OCI-LY3 (cell line): ENCODE measurements around the gene CUL2.

Experiments used
- H2AFZ ChIP-seq: fragments of 200-600, 300-600 bp; shearing (Covaris generic); 2 replicates; pipeline ENCODE4 v1.6.0; 2014; ENCODE audit warnings: antibody characterized with exemption, low read depth, low read length
- H3K27ac ChIP-seq: fragments of 200-600, 300-600 bp; sonication (generic); 2 replicates; pipeline ENCODE4 v1.5.1; 2014; ENCODE audit warnings: mild to moderate bottlenecking, low read length, moderate library complexity, mixed read lengths
- H3K27me3 ChIP-seq: fragments of 200-600, 300-600 bp; sonication (generic); 2 replicates; pipeline ENCODE4 v1.6.1; 2014; ENCODE audit warnings: low read depth, low read length, mixed read lengths
- H3K36me3 ChIP-seq: fragments of 200-600, 300-600 bp; sonication (generic); replicated peaks from 2 replicates; pipeline ENCODE3; 2014; ENCODE audit warnings: low read depth, low read length, mixed read lengths
- H3K4me1 ChIP-seq: fragments of 300-600, 200-600 bp; sonication (generic); 2 replicates; pipeline ENCODE4 v1.6.1; 2014; ENCODE audit warnings: low read length, mixed read lengths
- H3K4me2 ChIP-seq: fragments of 200-600, 300-600 bp; sonication (generic); 2 replicates; pipeline ENCODE4 v1.6.1; 2014; ENCODE audit warnings: low read length, mixed read lengths
- H3K4me3 ChIP-seq: fragments of 300-600, 200-600 bp; sonication (generic); 2 replicates; pipeline ENCODE4 v1.5.1; 2014; ENCODE audit warnings: antibody characterized with exemption, mild to moderate bottlenecking, low read length, moderate library complexity
- H3K79me2 ChIP-seq: fragments of 300-600, 200-600 bp; shearing (Covaris generic); 2 replicates; pipeline ENCODE4 v1.6.1; 2014; ENCODE audit warnings: mild to moderate bottlenecking, low read length, mixed read lengths
- H3K9ac ChIP-seq: fragments of 300-600, 200-600 bp; shearing (Covaris generic); 2 replicates; pipeline ENCODE4 v1.6.0; 2014; ENCODE audit warnings: mild to moderate bottlenecking, low read length, moderate library complexity
- H3K9me3 ChIP-seq: fragments of 200-600, 300-600 bp; shearing (Covaris generic); 2 replicates; pipeline ENCODE4 v1.6.1; 2014; ENCODE audit warnings: low read length, mixed read lengths; ENCODE audit not compliant: insufficient read depth
- H4K20me1 ChIP-seq: fragments of 200-600, 300-600 bp; sonication (generic); 2 replicates; pipeline ENCODE4 v1.6.1; 2016; ENCODE audit warnings: low read length, mixed read lengths; ENCODE audit not compliant: insufficient read depth
- EZH2phosphoT487 ChIP-seq: fragments of 200-600 bp; shearing (Covaris generic); IDR thresholded peaks from 2 replicates; pipeline ENCODE4 v1.6.1; 2018; ENCODE audit warnings: antibody characterized with exemption, mixed run types, low read depth
- TF ChIP-seq, protein P1 (sequence below): fragments of 200-600, 300-600 bp; sonication (generic); IDR thresholded peaks from 2 replicates; pipeline ENCODE4 v1.5.1; 2014; ENCODE audit warnings: antibody characterized with exemption, low read length, low read depth

Gene CUL2

DNA sequence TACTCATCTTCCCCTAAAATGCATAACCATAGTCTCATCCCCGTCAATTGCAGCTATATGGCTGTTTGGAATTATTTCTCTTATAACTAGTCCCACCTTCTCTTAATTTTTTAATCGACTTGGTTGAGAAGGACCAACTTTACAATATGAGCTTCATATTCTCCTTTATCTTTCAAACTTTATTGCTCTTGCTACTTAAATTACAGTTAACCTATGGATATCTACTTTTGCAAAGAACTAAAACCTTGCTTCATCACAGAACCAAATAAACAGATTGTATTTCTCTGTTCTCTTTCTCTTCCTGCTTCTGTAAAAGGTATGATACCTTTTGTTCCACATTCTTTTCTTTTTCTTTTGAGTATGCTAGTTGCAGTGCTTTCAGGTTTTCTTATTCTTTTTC, 42.6 kb upstream of the CUL2 start:
- peaks cover 31% of the 10 kb centered on the region for H3K79me2 ChIP-seq
- TF ChIP-seq, protein P1, sequence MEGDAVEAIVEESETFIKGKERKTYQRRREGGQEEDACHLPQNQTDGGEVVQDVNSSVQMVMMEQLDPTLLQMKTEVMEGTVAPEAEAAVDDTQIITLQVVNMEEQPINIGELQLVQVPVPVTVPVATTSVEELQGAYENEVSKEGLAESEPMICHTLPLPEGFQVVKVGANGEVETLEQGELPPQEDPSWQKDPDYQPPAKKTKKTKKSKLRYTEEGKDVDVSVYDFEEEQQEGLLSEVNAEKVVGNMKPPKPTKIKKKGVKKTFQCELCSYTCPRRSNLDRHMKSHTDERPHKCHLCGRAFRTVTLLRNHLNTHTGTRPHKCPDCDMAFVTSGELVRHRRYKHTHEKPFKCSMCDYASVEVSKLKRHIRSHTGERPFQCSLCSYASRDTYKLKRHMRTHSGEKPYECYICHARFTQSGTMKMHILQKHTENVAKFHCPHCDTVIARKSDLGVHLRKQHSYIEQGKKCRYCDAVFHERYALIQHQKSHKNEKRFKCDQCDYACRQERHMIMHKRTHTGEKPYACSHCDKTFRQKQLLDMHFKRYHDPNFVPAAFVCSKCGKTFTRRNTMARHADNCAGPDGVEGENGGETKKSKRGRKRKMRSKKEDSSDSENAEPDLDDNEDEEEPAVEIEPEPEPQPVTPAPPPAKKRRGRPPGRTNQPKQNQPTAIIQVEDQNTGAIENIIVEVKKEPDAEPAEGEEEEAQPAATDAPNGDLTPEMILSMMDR, result no peak
- TF ChIP-seq EZH2phosphoT487, result no peak
- H2AFZ ChIP-seq, result no peak overlapping the region
- no peaks in the 10 kb centered on the region for H3K27me3 ChIP-seq
- H3K36me3 ChIP-seq, result peaks cover 3% of the 10 kb centered on the region
- H3K9me3 ChIP-seq, result no peaks in the 10 kb centered on the region
- peak overlapping the region; percentile 68 for H3K9ac ChIP-seq
- H4K20me1 ChIP-seq, result no peaks in the 10 kb centered on the region
- peak overlapping the region; percentile 93 for H3K4me2 ChIP-seq
- H3K4me3 ChIP-seq, result peak overlapping the region; percentile 73
- peak overlapping the region; percentile 92 for H3K27ac ChIP-seq
- H3K4me1 ChIP-seq, result peaks cover 55% of the 10 kb centered on the region

DNA sequence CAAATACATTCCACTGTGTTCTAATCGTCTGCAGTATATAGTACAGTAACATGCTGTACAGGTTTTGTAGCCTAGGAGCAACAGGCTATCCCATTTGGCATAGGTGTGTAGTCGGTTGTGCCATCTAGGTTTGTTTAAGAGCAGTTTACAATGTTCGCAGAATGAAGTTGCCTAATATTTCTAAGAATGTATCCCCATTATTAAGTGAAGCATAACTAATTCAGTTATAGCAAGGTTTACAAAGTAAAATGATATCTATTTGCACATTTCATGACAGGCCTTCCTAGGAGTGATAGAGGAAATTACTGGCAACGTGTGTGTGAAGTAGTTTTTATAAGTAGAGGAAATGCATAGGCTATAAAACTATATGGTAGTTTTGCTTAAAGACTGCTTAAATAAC, 40.5 kb upstream of the CUL2 start:
- Histone ChIP-seq H3K79me2 (peaks cover 36% of the 10 kb centered on the region), H3K27ac (peak overlapping the region; percentile 92; the same call in 1 of the 2 replicates)

DNA sequence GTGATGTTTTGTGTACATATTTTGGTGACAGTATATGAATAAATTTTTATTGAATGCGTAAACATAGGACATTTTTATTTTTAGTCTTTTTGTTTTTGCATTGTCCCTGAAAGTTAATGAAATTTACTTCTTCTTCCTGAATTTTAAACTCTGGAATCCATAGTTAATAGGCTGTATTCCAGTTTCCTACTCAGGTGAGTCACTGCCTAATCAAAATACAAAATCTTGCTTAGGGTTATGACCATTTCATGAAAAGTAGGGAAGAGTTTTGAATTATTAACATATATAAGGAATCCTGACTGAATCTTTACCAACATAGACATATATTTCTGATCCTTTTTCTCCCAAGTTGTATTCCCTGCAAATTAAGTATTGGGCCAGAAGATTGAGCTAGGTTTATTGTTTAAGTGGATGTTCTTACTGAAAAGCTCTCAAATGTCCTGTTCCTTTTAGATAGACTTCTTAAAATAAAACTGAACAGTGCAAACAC, 39.1 kb upstream of the CUL2 start:
- no peak for TF ChIP-seq EZH2phosphoT487
- TF ChIP-seq, protein P1, result no peak
- peaks cover 36% of the 10 kb centered on the region for H3K79me2 ChIP-seq
- no peak overlapping the region for H3K4me2 ChIP-seq
- no peak overlapping the region for H3K9ac ChIP-seq
- no peaks in the 10 kb centered on the region for H3K27me3 ChIP-seq
- H2AFZ ChIP-seq, result no peak overlapping the region
- H3K4me3 ChIP-seq, result no peak overlapping the region
- H3K9me3 ChIP-seq, result no peaks in the 10 kb centered on the region
- H4K20me1 ChIP-seq, result no peaks in the 10 kb centered on the region
- H3K36me3 ChIP-seq, result peaks cover 3% of the 10 kb centered on the region
- peaks cover 43% of the 10 kb centered on the region for H3K4me1 ChIP-seq
- no peak overlapping the region for H3K27ac ChIP-seq

More for the DNA sequence above, 40.5 kb upstream of the CUL2 start:
- Histone ChIP-seq H3K4me2 (peak overlapping the region; percentile 93), H3K4me3 (no peak overlapping the region), H2AFZ (no peak overlapping the region), H3K9ac (no peak overlapping the region), H3K27me3 (no peaks in the 10 kb centered on the region), H3K9me3 (no peaks in the 10 kb centered on the region), H3K36me3 (peaks cover 3% of the 10 kb centered on the region), H4K20me1 (no peaks in the 10 kb centered on the region), H3K4me1 (peaks cover 46% of the 10 kb centered on the region)
- TF ChIP-seq, protein P1, result no peak
- no peak for TF ChIP-seq EZH2phosphoT487

DNA sequence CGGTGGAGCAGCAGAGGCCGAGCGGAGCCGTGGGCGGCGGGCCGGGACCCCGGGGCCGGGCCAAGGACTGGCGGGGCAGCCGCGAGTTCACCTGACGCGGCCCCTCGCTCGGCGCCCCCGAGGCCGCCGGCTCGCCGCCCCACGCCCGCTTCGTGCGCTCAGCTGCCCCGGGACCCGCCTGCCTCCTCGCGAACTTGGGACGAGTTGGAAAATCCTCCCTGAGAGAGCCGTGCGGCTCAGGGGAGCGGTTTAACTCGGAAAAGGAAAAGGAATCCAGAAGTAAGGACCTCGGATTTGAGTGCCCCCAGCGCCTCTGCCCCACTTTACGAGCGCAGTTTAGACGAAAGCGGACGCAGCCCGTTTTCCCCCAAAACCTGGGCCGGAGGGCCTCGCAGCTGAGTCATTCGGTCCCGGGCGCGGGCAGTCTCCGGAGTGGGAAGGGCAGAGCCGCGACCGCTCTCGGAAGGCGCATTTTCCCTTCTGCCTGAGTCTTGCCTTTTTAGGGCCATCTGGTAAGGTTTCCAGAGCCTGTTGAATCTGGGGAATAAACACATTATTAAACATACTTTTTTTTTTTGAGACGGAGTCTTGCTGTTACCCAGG, 37.2 kb upstream of the CUL2 start:
- H3K79me2 ChIP-seq, result peaks cover 24% of the 10 kb centered on the region
- no peak overlapping the region for H2AFZ ChIP-seq
- peak overlapping the region; percentile 85 for H3K4me2 ChIP-seq
- peak overlapping the region; percentile 94 for H3K27ac ChIP-seq
- peaks cover 33% of the 10 kb centered on the region for H3K4me1 ChIP-seq
- no peaks in the 10 kb centered on the region for H3K27me3 ChIP-seq
- peaks cover 3% of the 10 kb centered on the region for H3K36me3 ChIP-seq
- TF ChIP-seq, protein P1, result no peak
- no peak for TF ChIP-seq EZH2phosphoT487
- H3K4me3 ChIP-seq, result peak overlapping the region; percentile 95
- H3K9me3 ChIP-seq, result no peaks in the 10 kb centered on the region
- no peaks in the 10 kb centered on the region for H4K20me1 ChIP-seq
- peak overlapping the region; percentile 98 for H3K9ac ChIP-seq
